Pons (tissue), 1 donor: Measurements from ENCODE around the gene KLF1.

Source experiments
- DNase-seq: peaks from one replicate; pipeline ENCODE4 v3.0.0-alpha.2; 2016; ENCODE audit warnings: low spot score

Gene KLF1

GRCh38 chr19:12838182-12838885, 48.7 kb downstream of the KLF1 start, which contains the start of gene MAST1:
Gene MAST1, plus strand, starts transcription at chr19:12838515. Its CDS starts 58 bp downstream, at chr19:12838573.
- DNase-seq = no peak

- no peak for DNase-seq
These were observed 49.8 kb downstream of the KLF1 start for GRCh38 chr19:12837225-12837624.

GRCh38 chr19:12836529-12836863, 50.5 kb downstream of the KLF1 start:
- no peak for DNase-seq

GRCh38 chr19:12834976-12835757, 51.8 kb downstream of the KLF1 start:
- no peak for DNase-seq

- DNase-seq = no peak
These were observed 52.4 kb downstream of the KLF1 start, which contains the start of gene RTBDN for GRCh38 chr19:12834566-12834943. Gene RTBDN, minus strand, starts transcription at chr19:12834579. Its CDS starts 4,600 bp downstream, at chr19:12829979.
